H9 (cell line): ENCODE results near the gene CHAC2. TPM values are rescaled to one million over a fixed set of nuclear protein-coding genes. Genes with fewer than 3 reads are reported as not detected.

Experiments used
- DNase-seq: peaks from one replicate; pipeline ENCODE4 v3.0.0-alpha.2; 2017
- H2AFZ ChIP-seq: one replicate; pipeline ENCODE4 v1.6.1; 2013; ENCODE audit warnings: mild to moderate bottlenecking, low read length, control low read depth, moderate library complexity
- H2AK5ac ChIP-seq: 2 replicates; pipeline ENCODE4 v1.6.1; 2013; ENCODE audit warnings: low read length, control low read depth, mixed read lengths; ENCODE audit not compliant: insufficient read length
- H2BK120ac ChIP-seq: one replicate; pipeline ENCODE4 v1.6.1; 2013; ENCODE audit warnings: low read depth, mild to moderate bottlenecking, low read length, control low read depth, inconsistent platforms; ENCODE audit not compliant: poor library complexity, severe bottlenecking
- H2BK12ac ChIP-seq: 2 replicates; pipeline ENCODE4 v1.6.1; 2013; ENCODE audit warnings: low read length, control low read depth, mixed read lengths, low read depth; ENCODE audit not compliant: insufficient read length
- H2BK15ac ChIP-seq: 2 replicates; pipeline ENCODE4 v1.6.1; 2013; ENCODE audit warnings: low read depth, low read length, control low read depth
- H2BK20ac ChIP-seq: one replicate; pipeline ENCODE4 v1.6.1; 2013; ENCODE audit warnings: low read depth, mild to moderate bottlenecking, low read length, control low read depth, inconsistent platforms; ENCODE audit not compliant: poor library complexity, severe bottlenecking
- H2BK5ac ChIP-seq: 2 replicates; pipeline ENCODE4 v1.6.1; 2013; ENCODE audit warnings: low read length, control low read depth, mixed read lengths; ENCODE audit not compliant: insufficient read length
- H3K14ac ChIP-seq: 2 replicates; pipeline ENCODE4 v1.6.1; 2013; ENCODE audit warnings: low read length, control low read depth; ENCODE audit not compliant: insufficient read depth
- H3K18ac ChIP-seq: 2 replicates; pipeline ENCODE4 v1.6.1; 2013; ENCODE audit warnings: low read depth, mild to moderate bottlenecking, mixed read lengths, low read length, control low read depth; ENCODE audit not compliant: insufficient read length
- H3K23ac ChIP-seq: 2 replicates; pipeline ENCODE4 v1.6.1; 2013; ENCODE audit warnings: low read length, control low read depth, mixed read lengths, low read depth; ENCODE audit not compliant: insufficient read length
- H3K23me2 ChIP-seq: 2 replicates; pipeline ENCODE4 v1.6.1; 2013; ENCODE audit warnings: low read depth, mild to moderate bottlenecking, mixed read lengths, low read length, control low read depth; ENCODE audit not compliant: insufficient read length, poor library complexity, severe bottlenecking
- H3K27ac ChIP-seq: 2 replicates; pipeline ENCODE4 v1.5.1; 2013; ENCODE audit warnings: low read length, control low read depth, mixed read lengths, low read depth; ENCODE audit not compliant: insufficient read length
- H3K27me3 ChIP-seq: 2 replicates; pipeline ENCODE4 v1.6.1; 2013; ENCODE audit warnings: low read length, control low read depth, inconsistent platforms; ENCODE audit not compliant: insufficient read depth
- H3K4ac ChIP-seq: 2 replicates; pipeline ENCODE4 v1.6.1; 2013; ENCODE audit warnings: low read depth, mild to moderate bottlenecking, control low read depth, inconsistent platforms, low read length, moderate library complexity
- H3K4me1 ChIP-seq: 2 replicates; pipeline ENCODE4 v1.6.1; 2013; ENCODE audit warnings: low read length, control low read depth, inconsistent platforms; ENCODE audit not compliant: insufficient read depth
- H3K4me2 ChIP-seq: 2 replicates; pipeline ENCODE4 v1.6.1; 2013; ENCODE audit warnings: low read length, control low read depth, mixed read lengths; ENCODE audit not compliant: insufficient read length, insufficient read depth
- H3K56ac ChIP-seq: 2 replicates; pipeline ENCODE4 v1.6.1; 2013; ENCODE audit warnings: low read depth, mild to moderate bottlenecking, mixed read lengths, low read length, control low read depth; ENCODE audit not compliant: insufficient read length
- H3K79me1 ChIP-seq: 2 replicates; pipeline ENCODE4 v1.6.1; 2013; ENCODE audit warnings: low read depth, mild to moderate bottlenecking, moderate library complexity, low read length, control low read depth, inconsistent platforms; ENCODE audit not compliant: insufficient read depth, poor library complexity, severe bottlenecking
- H3K79me2 ChIP-seq: 2 replicates; pipeline ENCODE4 v1.6.1; 2013; ENCODE audit warnings: low read length, control low read depth, inconsistent platforms; ENCODE audit not compliant: insufficient read depth
- H3K9ac ChIP-seq: 2 replicates; pipeline ENCODE4 v1.6.1; 2013; ENCODE audit warnings: low read length, control low read depth, mixed read lengths; ENCODE audit not compliant: insufficient read length; ENCODE audit errors: extremely low read depth
- H3K9me3 ChIP-seq: one replicate; pipeline ENCODE4 v1.6.1; 2013; ENCODE audit warnings: low read depth, low read length, inconsistent platforms; ENCODE audit not compliant: control insufficient read depth
- H3T11ph ChIP-seq: one replicate; pipeline ENCODE4 v1.6.1; 2013; ENCODE audit warnings: mild to moderate bottlenecking, low read length, control low read depth, inconsistent platforms
- H4K20me1 ChIP-seq: one replicate; pipeline ENCODE4 v1.6.1; 2013; ENCODE audit not compliant: control insufficient read depth, insufficient read length, insufficient read depth
- H4K5ac ChIP-seq: 2 replicates; pipeline ENCODE4 v1.6.1; 2013; ENCODE audit warnings: low read depth, mild to moderate bottlenecking, mixed read lengths, low read length, control low read depth; ENCODE audit not compliant: insufficient read length
- H4K8ac ChIP-seq: replicated peaks from 2 replicates; pipeline ENCODE4 v1.6.1; 2013; ENCODE audit warnings: low read length, control low read depth, mixed read lengths, low read depth; ENCODE audit not compliant: insufficient read length
- H4K91ac ChIP-seq: 2 replicates; pipeline ENCODE4 v1.6.1; 2013; ENCODE audit warnings: low read depth, mild to moderate bottlenecking, moderate library complexity, mixed read lengths, low read length, control low read depth; ENCODE audit not compliant: insufficient read length
- H3K27ac Mint-ChIP-seq, 3 experiments: 2 replicates in 2 of 3; 3 replicates in 1 of 3; pipeline ENCODE4 v1.8.0; 2020 to 2021; ENCODE audit warnings: mixed read lengths in 3 of 3, mild to moderate bottlenecking in 1 of 3, moderate library complexity in 1 of 3
- H3K27me3 Mint-ChIP-seq: 2 replicates; pipeline ENCODE4 v1.8.0; 2021; ENCODE audit warnings: low read depth, mild to moderate bottlenecking, moderate library complexity, mixed read lengths
- H3K36me3 Mint-ChIP-seq, 3 experiments: 2 replicates in 2 of 3; 3 replicates in 1 of 3; pipeline ENCODE4 v1.8.0; 2020 to 2021; ENCODE audit warnings: low read depth in 3 of 3, mixed read lengths in 3 of 3; ENCODE audit not compliant: insufficient read depth in 1 of 3
- H3K4me1 Mint-ChIP-seq, 2 experiments: 2 replicates each; pipeline ENCODE4 v1.8.0; 2020; ENCODE audit warnings: mixed read lengths in 2 of 2
- H3K4me3 Mint-ChIP-seq, 2 experiments: 2 replicates in 1 of 2; 3 replicates in 1 of 2; pipeline ENCODE4 v1.8.0; 2020 to 2021; ENCODE audit warnings: mild to moderate bottlenecking in 2 of 2, mixed read lengths in 2 of 2, moderate library complexity in 1 of 2
- H3K9me3 Mint-ChIP-seq, 2 experiments: 2 replicates in 1 of 2; 3 replicates in 1 of 2; pipeline ENCODE4 v1.8.0; 2020; ENCODE audit warnings: mild to moderate bottlenecking in 2 of 2, mixed read lengths in 2 of 2, moderate library complexity in 1 of 2
- CTCF ChIP-seq: fragments of 200-600 bp; sonication (generic); conservative IDR thresholded peaks from 3 replicates; pipeline ENCODE4 v1.8.0; 2021; ENCODE audit warnings: antibody characterized with exemption, mild to moderate bottlenecking
- whole genome bisulfite sequencing: extraction: QIAGEN DNeasy Blood & Tissue Kit; methylation state at CpG from one replicate; pipeline ENCODE4 v1.1.7; 2013; ENCODE audit warnings: missing lambda C conversion rate, low lambda C conversion rate, mixed read lengths; ENCODE audit not compliant: insufficient read length; ENCODE audit errors: extremely low coverage; 5-methylcytosine and 5-hydroxymethylcytosine counted together
- total RNA-seq: library from RNA; stranded (reverse); gene quantifications from 2 replicates; pipeline ENCODE4 v1.2.1, GENCODE V29; 2021

CHAC2 gene
- total RNA-seq, 1 experiment from 2014 or later: 11.3 TPM

GRCh38 chr2:53786352-53786704 is 18.7 kb downstream of the CHAC2 start:
- Mint-ChIP-seq H3K27me3 (no peaks in the 10 kb centered on the region), H3K27ac (peak overlapping the region; percentile 99 to 100 (median 100)), H3K4me1 (peaks cover 41 to 43% of the 10 kb centered on the region in 2 experiments), H3K4me3 (peak overlapping the region; percentile 97 to 99), H3K9me3 (no peaks in the 10 kb centered on the region), H3K36me3 (peaks cover 6 to 11% (median 8%) of the 10 kb centered on the region in 3 experiments; a peak in 4 of 7 replicates)
- Histone ChIP-seq H3K9ac (peak overlapping the region; percentile 98), H2BK12ac (peak overlapping the region; percentile 8), H3K9me3 (no peaks in the 10 kb centered on the region), H2BK5ac (peak overlapping the region; percentile 88), H4K91ac (peak overlapping the region; percentile 95), H3K23me2 (peaks cover 15% of the 10 kb centered on the region), H4K8ac (peak overlapping the region; percentile 61), H3K56ac (peak overlapping the region; percentile 100), H2AK5ac (no peak overlapping the region), H3K18ac (peak overlapping the region; percentile 95), H3T11ph (peak overlapping the region; percentile 84), H3K14ac (peak overlapping the region; percentile 98), H4K5ac (peak overlapping the region; percentile 98), H3K23ac (peak overlapping the region; percentile 98), H3K79me2 (peaks cover 28% of the 10 kb centered on the region; the same call in 1 of the 2 replicates), H3K4ac (no peak overlapping the region; the same call in 1 of the 2 replicates), H3K27ac (peak overlapping the region; percentile 95), H3K79me1 (peaks cover 7% of the 10 kb centered on the region), H2AFZ (peak overlapping the region; percentile 26), H2BK15ac (0 out of 2 replicates have a peak overlapping the region, but pooled peaks have one; percentile 9), H3K4me1 (no peaks in the 10 kb centered on the region), H4K20me1 (peaks cover 5% of the 10 kb centered on the region), H2BK120ac (peak overlapping the region; percentile 80), H3K4me2 (peak overlapping the region; percentile 100), H3K27me3 (no peaks in the 10 kb centered on the region), H2BK20ac (no peak overlapping the region)
- no CpG with 5 or more reads among the region's 18 CpGs for WGBS
- DNase-seq: peak; percentile 34
- no peak for TF ChIP-seq CTCF
